Neural cell (in vitro differentiated cells): ENCODE results near the gene POLR1B.

ENCODE experiments used
- CTCF ChIP-seq: fragments of 450-650 bp; IDR thresholded peaks from 2 replicates; pipeline ENCODE4 v1.5.1; 2014; ENCODE audit warnings: antibody characterized with exemption, mild to moderate bottlenecking, moderate library complexity; ENCODE audit not compliant: poor library complexity, severe bottlenecking
- EP300 ChIP-seq: fragments of 450-650 bp; conservative IDR thresholded peaks from 2 replicates; pipeline ENCODE4 v1.6.1; 2014; ENCODE audit warnings: antibody characterized with exemption, mild to moderate bottlenecking, moderate library complexity; ENCODE audit not compliant: poor library complexity, severe bottlenecking
- EZH2 ChIP-seq: fragments of 200-600, 300-800 bp; shearing (Covaris generic), sonication (generic); IDR thresholded peaks from 2 replicates; pipeline ENCODE4 v1.6.1; 2014; ENCODE audit warnings: antibody characterized with exemption, low read length, borderline replicate concordance, mild to moderate bottlenecking; ENCODE audit not compliant: insufficient read depth, poor library complexity, severe bottlenecking
- MXI1 ChIP-seq: fragments of 450-650 bp; conservative IDR thresholded peaks from 2 replicates; pipeline ENCODE4 v1.6.1; 2014; ENCODE audit warnings: antibody characterized with exemption, mild to moderate bottlenecking; ENCODE audit not compliant: poor library complexity, severe bottlenecking
- POLR2AphosphoS5 ChIP-seq: IDR thresholded peaks from 2 replicates; pipeline ENCODE4 v1.6.1; 2012
- RAD21 ChIP-seq: fragments of 450-650 bp; conservative IDR thresholded peaks from 2 replicates; pipeline ENCODE4 v1.6.1; 2014; ENCODE audit warnings: antibody characterized with exemption, mild to moderate bottlenecking, moderate library complexity
- REST ChIP-seq: IDR thresholded peaks from 2 replicates; pipeline ENCODE4 v1.6.1; 2012; ENCODE audit warnings: borderline replicate concordance
- SMC3 ChIP-seq: fragments of 450-650 bp; conservative IDR thresholded peaks from 2 replicates; pipeline ENCODE4 v1.6.1; 2014; ENCODE audit warnings: antibody characterized with exemption, mild to moderate bottlenecking, moderate library complexity; ENCODE audit not compliant: poor library complexity
- TAF1 ChIP-seq: IDR thresholded peaks from 2 replicates; pipeline ENCODE4 v1.6.1; 2012; ENCODE audit warnings: low read depth

- TF ChIP-seq CTCF: no peak
- TF ChIP-seq POLR2AphosphoS5: no peak
- no peak for TF ChIP-seq TAF1
- TF ChIP-seq EP300: no peak
- no peak for TF ChIP-seq EZH2
- no peak for TF ChIP-seq REST
- TF ChIP-seq MXI1: no peak
- TF ChIP-seq RAD21: no peak
- no peak for TF ChIP-seq SMC3
Measured at GRCh38 chr2:112516801-112517200, 25.5 kb upstream of the POLR1B start.
